Activated CD4-positive, alpha-beta memory T cell treated with anti-CD3 and anti-CD28 coated beads, Interleukin-2, amount 10 ng/mL, durations not matched to agents 7 days and 5 days (primary cell): Measurements from ENCODE around the gene NR3C1. TPM values are rescaled to one million over a fixed set of nuclear protein-coding genes. Genes with fewer than 3 reads are reported as not detected.

ENCODE experiments used
- CTCF ChIA-PET: fragments of 350-600 bp; sonication (Branson Sonifier 250); formaldehyde crosslinking; loops from one replicate; lab custom pipeline; 2021; ENCODE audit warnings: antibody characterized with exemption, inconsistent platforms; lab: Charles Lee
- POLR2A ChIA-PET: fragments of 350-600 bp; sonication (Branson Sonifier 250); formaldehyde crosslinking; loops from one replicate; lab custom pipeline; 2021; ENCODE audit warnings: antibody characterized with exemption; lab: Charles Lee
- DNase-seq: peaks from one replicate; pipeline ENCODE4 v3.0.0-alpha.2; 2020
- H3K27ac Mint-ChIP-seq: one replicate; pipeline ENCODE4 v1.8.0; 2021; ENCODE audit warnings: mild to moderate bottlenecking, mixed read lengths
- H3K27me3 Mint-ChIP-seq: one replicate; pipeline ENCODE4 v1.8.0; 2021; ENCODE audit warnings: mixed read lengths
- H3K36me3 Mint-ChIP-seq: one replicate; pipeline ENCODE4 v1.8.0; 2021; ENCODE audit warnings: low read depth, mixed read lengths
- H3K4me1 Mint-ChIP-seq: one replicate; pipeline ENCODE4 v1.8.0; 2021; ENCODE audit warnings: mixed read lengths
- H3K4me3 Mint-ChIP-seq: one replicate; pipeline ENCODE4 v1.8.0; 2021; ENCODE audit warnings: mild to moderate bottlenecking, mixed read lengths
- H3K9me3 Mint-ChIP-seq: one replicate; pipeline ENCODE4 v1.8.0; 2021; ENCODE audit warnings: mixed read lengths
- total RNA-seq, 2 experiments: library from RNA; stranded (reverse); gene quantifications; one replicate each; pipeline ENCODE4 v1.2.3, GENCODE V29; 2021

NR3C1 gene
- total RNA-seq, 2 experiments from 2014 or later: 79.3 to 81.6 TPM

GRCh38 chr5:143362664-143363227, 40.7 kb downstream of the NR3C1 start:
- no peak for DNase-seq
- Mint-ChIP-seq H3K4me3 (no peak overlapping the region), H3K36me3 (peaks cover 46% of the 10 kb centered on the region), H3K27ac (no peak overlapping the region), H3K9me3 (peaks cover 6% of the 10 kb centered on the region), H3K27me3 (no peaks in the 10 kb centered on the region), H3K4me1 (peaks cover 39% of the 10 kb centered on the region)
- ChIA-PET CTCF (no interaction called here), POLR2A (no interaction called here)

DNA sequence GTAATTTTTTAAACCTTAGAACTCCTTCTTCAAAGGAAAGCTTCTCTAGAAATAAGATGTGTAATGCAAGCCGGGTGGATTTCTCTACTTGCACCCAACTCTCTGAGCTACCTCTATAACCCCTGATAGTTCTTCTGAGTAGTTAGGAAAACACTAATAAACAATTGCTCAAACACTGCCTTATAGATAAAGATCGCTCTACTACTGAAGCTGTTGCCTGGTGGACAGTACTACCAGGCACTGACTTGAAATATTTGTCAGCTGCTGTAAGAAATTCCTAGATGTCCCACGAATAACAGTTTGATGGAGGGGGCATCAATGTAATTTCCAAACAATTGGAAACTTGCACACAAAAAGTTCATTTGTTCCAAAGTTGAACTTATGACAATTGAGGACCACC, 42.0 kb downstream of the NR3C1 start:
- H3K4me3 Mint-ChIP-seq: no peak overlapping the region
- H3K27me3 Mint-ChIP-seq: no peaks in the 10 kb centered on the region
- peaks cover 35% of the 10 kb centered on the region for H3K4me1 Mint-ChIP-seq
- ChIA-PET POLR2A (interaction anchor here (2.4 kb wide), 1 partner anchor 43 kb away, joined by 13 read pairs; the partner anchor contains the start of gene NR3C1), CTCF (no interaction called here)
- H3K27ac Mint-ChIP-seq: no peak overlapping the region
- no peak for DNase-seq
- H3K9me3 Mint-ChIP-seq: peaks cover 4% of the 10 kb centered on the region
- H3K36me3 Mint-ChIP-seq: peaks cover 39% of the 10 kb centered on the region

- CTCF ChIA-PET: interaction anchor here (1.0 kb wide), 1 partner anchor 465 kb away, joined by 3 read pairs; no protein-coding TSS in a partner anchor
- DNase-seq: no peak
- no peak overlapping the region for H3K4me3 Mint-ChIP-seq
- POLR2A ChIA-PET: interaction anchor here (1.6 to 2.4 kb wide), 2 partner anchors 43 to 467 kb away, joined by 3 to 13 read pairs; partner anchors contain the start of gene NR3C1
- H3K27me3 Mint-ChIP-seq: no peaks in the 10 kb centered on the region
- H3K36me3 Mint-ChIP-seq: peaks cover 36% of the 10 kb centered on the region
- H3K9me3 Mint-ChIP-seq: peaks cover 4% of the 10 kb centered on the region
- peaks cover 35% of the 10 kb centered on the region for H3K4me1 Mint-ChIP-seq
- no peak overlapping the region for H3K27ac Mint-ChIP-seq
Observed at GRCh38 chr5:143360755-143361154, 42.7 kb downstream of the NR3C1 start.

GRCh38 chr5:143359869-143360268, 43.6 kb downstream of the NR3C1 start:
- Mint-ChIP-seq H3K27me3 (no peaks in the 10 kb centered on the region), H3K9me3 (peaks cover 4% of the 10 kb centered on the region), H3K36me3 (peaks cover 30% of the 10 kb centered on the region), H3K4me1 (peaks cover 37% of the 10 kb centered on the region), H3K27ac (no peak overlapping the region), H3K4me3 (no peak overlapping the region)
- ChIA-PET CTCF (interaction anchor here (1.1 kb wide), 1 partner anchor 357 kb away, joined by 3 read pairs; no protein-coding TSS in a partner anchor), POLR2A (interaction anchor here (1.6 to 2.4 kb wide), 2 partner anchors 44 to 468 kb away, joined by 3 to 13 read pairs; partner anchors contain the start of gene NR3C1)
- no peak for DNase-seq

- Mint-ChIP-seq H3K27ac (no peak overlapping the region), H3K4me3 (no peak overlapping the region), H3K4me1 (peaks cover 51% of the 10 kb centered on the region), H3K36me3 (peaks cover 14% of the 10 kb centered on the region), H3K9me3 (no peaks in the 10 kb centered on the region), H3K27me3 (no peaks in the 10 kb centered on the region)
- CTCF ChIA-PET: interaction anchor here (1.4 kb wide), 1 partner anchor 47 kb away, joined by 6 read pairs; the partner anchor contains the start of gene NR3C1
- no peak for DNase-seq
- POLR2A ChIA-PET: no interaction called here
Observed at GRCh38 chr5:143356855-143357583, 46.5 kb downstream of the NR3C1 start.

- no peak overlapping the region for H3K4me3 Mint-ChIP-seq
- H3K27me3 Mint-ChIP-seq: no peaks in the 10 kb centered on the region
- DNase-seq: peak; percentile 21
- peaks cover 49% of the 10 kb centered on the region for H3K4me1 Mint-ChIP-seq
- H3K27ac Mint-ChIP-seq: no peak overlapping the region
- H3K9me3 Mint-ChIP-seq: no peaks in the 10 kb centered on the region
- peaks cover 10% of the 10 kb centered on the region for H3K36me3 Mint-ChIP-seq
- ChIA-PET POLR2A (no interaction called here), CTCF (no interaction called here)
Observed at GRCh38 chr5:143355710-143356109, 47.8 kb downstream of the NR3C1 start.

DNA sequence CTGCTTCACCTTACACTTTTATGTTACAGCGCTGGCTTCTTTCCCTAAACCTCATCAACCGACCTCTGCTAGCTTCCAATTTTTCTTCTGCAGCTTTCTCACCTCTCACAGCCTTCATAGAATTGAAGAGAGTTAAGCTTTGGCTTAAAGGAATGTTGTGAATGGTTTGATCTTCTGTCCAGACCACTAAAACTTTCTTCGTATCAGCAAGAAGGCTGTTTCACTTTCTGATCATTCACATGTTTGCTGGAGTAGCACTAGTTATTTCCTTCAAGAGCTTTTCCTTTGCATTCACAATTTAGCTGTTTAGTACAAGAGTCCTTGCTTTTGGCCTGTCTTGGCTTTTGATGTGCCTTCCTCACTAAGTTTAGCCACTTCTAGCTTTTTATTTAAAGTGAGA, 49.5 kb downstream of the NR3C1 start:
- POLR2A ChIA-PET: interaction anchor here (0.7 to 1.7 kb wide), 6 partner anchors 43 to 351 kb away, joined by 3 to 17 read pairs (median 3); partner anchors contain the start of gene NR3C1
- H3K9me3 Mint-ChIP-seq: no peaks in the 10 kb centered on the region
- H3K27ac Mint-ChIP-seq: peak overlapping the region; percentile 70
- peak overlapping the region; percentile 70 for H3K4me3 Mint-ChIP-seq
- no peak for DNase-seq
- peaks cover 39% of the 10 kb centered on the region for H3K4me1 Mint-ChIP-seq
- peaks cover 8% of the 10 kb centered on the region for H3K36me3 Mint-ChIP-seq
- CTCF ChIA-PET: interaction anchor here (0.6 to 1.6 kb wide), 3 partner anchors 49 to 351 kb away, joined by 3 to 4 read pairs (median 3); partner anchors contain the start of gene NR3C1
- no peaks in the 10 kb centered on the region for H3K27me3 Mint-ChIP-seq

DNA sequence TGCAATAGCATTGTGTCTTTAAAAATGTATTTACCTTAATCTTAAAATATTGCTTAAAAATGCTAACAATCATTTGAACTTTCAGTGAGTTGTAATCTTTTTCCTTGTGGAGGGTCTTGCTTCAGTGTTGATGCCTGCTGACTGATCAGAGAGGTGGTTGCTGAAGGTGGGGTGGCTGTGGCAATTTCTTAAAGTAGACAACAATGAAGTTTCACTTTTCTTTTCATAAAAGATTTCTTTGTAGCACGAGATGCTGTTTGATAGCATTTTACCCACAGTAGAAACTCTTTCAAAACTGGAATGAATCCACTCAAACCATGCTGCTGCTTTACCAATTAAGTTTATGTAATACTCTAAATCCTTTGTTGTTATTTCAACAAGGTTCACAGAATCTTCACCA, 50.8 kb downstream of the NR3C1 start:
- Mint-ChIP-seq H3K4me3 (peak overlapping the region; percentile 70), H3K9me3 (no peaks in the 10 kb centered on the region), H3K27me3 (no peaks in the 10 kb centered on the region), H3K4me1 (peaks cover 39% of the 10 kb centered on the region), H3K36me3 (peaks cover 14% of the 10 kb centered on the region), H3K27ac (peak overlapping the region; percentile 67)
- DNase-seq: peak; percentile 36
- ChIA-PET CTCF (interaction anchor here (1.6 kb wide), 1 partner anchor 51 kb away, joined by 4 read pairs; the partner anchor contains the start of gene NR3C1), POLR2A (interaction anchor here (1.1 to 1.7 kb wide), 3 partner anchors 48 to 51 kb away, joined by 3 to 17 read pairs (median 5); partner anchors contain the start of gene NR3C1)

DNA sequence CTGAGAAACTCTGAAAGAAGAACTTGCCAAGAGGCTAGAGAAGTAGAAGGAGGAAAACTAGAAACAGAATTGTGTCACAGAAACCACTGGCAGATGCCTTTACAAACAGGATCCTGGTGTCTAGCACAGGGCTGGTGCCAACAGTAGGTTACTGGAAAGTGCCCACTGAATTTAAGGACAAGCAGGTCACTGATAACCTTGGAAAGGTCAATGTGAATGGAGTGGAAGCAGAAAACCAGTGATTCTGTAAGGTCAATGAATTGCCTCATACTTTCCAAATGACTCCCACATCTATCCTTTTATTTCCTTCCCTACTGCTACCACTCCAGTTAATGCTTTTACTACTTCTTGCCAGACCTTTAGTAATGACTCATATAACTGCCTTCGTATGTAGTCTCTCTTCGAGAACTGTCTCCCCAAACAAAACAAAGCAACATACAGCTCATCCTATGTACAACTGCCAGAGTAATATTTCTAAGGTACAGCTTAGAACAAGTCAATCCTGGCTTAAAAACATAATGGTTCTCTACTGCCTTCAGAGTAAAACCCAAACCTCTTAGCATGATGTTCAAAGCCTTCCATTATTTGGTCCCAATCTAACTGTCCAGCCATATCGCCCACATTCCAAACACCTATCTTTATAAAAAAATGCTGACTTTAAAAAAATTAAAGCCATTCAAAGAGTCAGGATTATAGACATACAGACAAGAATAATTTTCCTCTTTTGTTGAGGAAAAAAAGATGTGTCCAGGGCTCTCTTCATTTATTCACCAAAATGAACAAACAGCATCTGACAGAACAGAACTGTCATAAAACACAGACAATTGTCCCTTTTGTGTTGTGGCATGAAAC, 52.5 kb downstream of the NR3C1 start:
- H3K4me3 Mint-ChIP-seq: no peak overlapping the region
- CTCF ChIA-PET: no interaction called here
- peaks cover 48% of the 10 kb centered on the region for H3K4me1 Mint-ChIP-seq
- no peak for DNase-seq
- peaks cover 16% of the 10 kb centered on the region for H3K36me3 Mint-ChIP-seq
- POLR2A ChIA-PET: interaction anchor here (1.0 to 1.7 kb wide), 2 partner anchors 14 to 53 kb away, joined by 3 to 5 read pairs; partner anchors contain the start of gene NR3C1
- no peak overlapping the region for H3K27ac Mint-ChIP-seq
- H3K9me3 Mint-ChIP-seq: no peaks in the 10 kb centered on the region
- no peaks in the 10 kb centered on the region for H3K27me3 Mint-ChIP-seq

GRCh38 chr5:143350341-143350740, 53.1 kb downstream of the NR3C1 start:
- peaks cover 45% of the 10 kb centered on the region for H3K4me1 Mint-ChIP-seq
- H3K27ac Mint-ChIP-seq: no peak overlapping the region
- CTCF ChIA-PET: no interaction called here
- no peak for DNase-seq
- POLR2A ChIA-PET: interaction anchor here (1.0 kb wide), 1 partner anchor 15 kb away, joined by 3 read pairs; no protein-coding TSS in a partner anchor
- H3K4me3 Mint-ChIP-seq: no peak overlapping the region
- H3K27me3 Mint-ChIP-seq: no peaks in the 10 kb centered on the region
- peaks cover 16% of the 10 kb centered on the region for H3K36me3 Mint-ChIP-seq
- H3K9me3 Mint-ChIP-seq: no peaks in the 10 kb centered on the region

DNA sequence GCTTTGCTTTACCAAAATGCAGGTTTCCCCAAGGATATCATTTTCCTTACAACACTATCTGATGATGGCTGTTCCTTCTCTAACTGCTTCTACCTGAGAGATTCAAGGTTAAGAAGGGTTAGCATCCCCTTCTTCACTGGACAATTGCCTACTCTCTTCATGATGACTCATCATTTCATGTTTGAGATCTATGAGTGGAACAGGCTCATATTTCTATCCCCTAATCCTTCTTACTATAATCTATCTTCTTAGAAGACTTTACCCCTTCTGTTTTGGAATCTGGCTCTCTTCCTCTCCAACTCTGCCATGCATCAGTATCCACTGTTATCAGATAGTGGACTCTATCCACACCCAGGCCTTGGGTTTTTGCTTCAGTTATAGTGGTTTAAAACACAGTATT, 54.3 kb downstream of the NR3C1 start:
- Mint-ChIP-seq H3K36me3 (peaks cover 19% of the 10 kb centered on the region), H3K4me1 (peaks cover 40% of the 10 kb centered on the region), H3K9me3 (no peaks in the 10 kb centered on the region), H3K27ac (no peak overlapping the region), H3K27me3 (no peaks in the 10 kb centered on the region), H3K4me3 (no peak overlapping the region)
- DNase-seq: no peak
- POLR2A ChIA-PET: no interaction called here
- CTCF ChIA-PET: no interaction called here

DNA sequence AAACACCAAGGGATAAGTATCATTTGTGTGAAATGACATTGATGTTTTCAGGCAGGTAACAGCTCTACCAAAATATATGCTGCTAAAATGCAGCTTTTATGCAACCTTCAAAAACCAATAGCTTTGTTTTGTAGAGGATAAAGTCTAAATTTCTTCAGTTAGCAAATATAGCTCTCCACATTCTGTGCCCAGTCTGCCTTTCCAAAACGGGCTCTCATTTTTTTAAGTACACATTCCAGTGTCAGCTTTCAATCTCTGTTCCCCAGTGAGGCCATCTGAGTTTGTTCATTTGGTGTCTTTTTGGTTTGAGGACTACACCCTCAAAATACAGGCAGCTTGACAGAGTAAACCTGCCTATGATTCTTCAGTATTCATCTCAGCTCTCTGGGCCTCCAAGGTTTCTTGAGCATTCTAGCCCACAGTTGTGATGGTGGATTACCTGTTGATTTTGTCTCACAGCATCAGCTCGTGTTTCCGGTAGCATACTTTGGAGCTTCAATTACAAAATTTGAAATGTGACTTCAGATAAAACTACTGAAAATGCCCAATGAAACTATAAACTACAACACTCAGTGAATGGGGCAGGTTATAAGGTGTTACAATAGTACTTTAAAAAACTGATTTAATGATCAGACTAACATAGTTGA, 55.7 kb downstream of the NR3C1 start:
- POLR2A ChIA-PET: no interaction called here

More for the DNA sequence above, 55.7 kb downstream of the NR3C1 start:
- Mint-ChIP-seq H3K9me3 (no peaks in the 10 kb centered on the region), H3K36me3 (peaks cover 16% of the 10 kb centered on the region), H3K27ac (no peak overlapping the region), H3K27me3 (no peaks in the 10 kb centered on the region), H3K4me3 (no peak overlapping the region), H3K4me1 (peaks cover 27% of the 10 kb centered on the region)
- DNase-seq: no peak
- CTCF ChIA-PET: no interaction called here
